ENCODE results near the gene KIF5A.

GRCh38 chr12:57591782-57592325 lies 42.0 kb downstream of the KIF5A start:
- TF ChIP-seq CTCF (IDR thresholded peaks at IDR 0.05; ENCODE audit: low read depth, low read length) (no peak), POLR2A (IDR thresholded peaks at IDR 0.05; ENCODE audit: extremely low read depth, insufficient read length) (no peak), MAX (IDR thresholded peaks at IDR 0.05; ENCODE audit: low read depth, low read length) (no peak), MYC (IDR thresholded peaks at IDR 0.05; ENCODE audit: low read depth, low read length) (no peak)
